ENCODE data around the gene GHRHR.

GRCh38 chr7:30989008-30989823 is 25.5 kb downstream of the GHRHR start:
- no peak for TF ChIP-seq CTCF (IDR thresholded peaks at IDR 0.05; ENCODE audit: low read length)
- no peak for TF ChIP-seq EZH2 (IDR thresholded peaks at IDR 0.05; ENCODE audit: borderline replicate concordance, low read length)
